Stimulated activated CD4-positive, alpha-beta T cell treated with anti-CD3 and anti-CD28 coated beads, TNF-alpha, amount 100 ng/mL, for 24 hours (primary cell): Measurements from ENCODE around the gene CSH1.
A peak's percentile ranks its signal among the peaks of the same experiment; 100 is the strongest.
"Not testable (repeated sequence)": the region's sequence is repeated elsewhere in the genome, so short reads cannot be mapped to it uniquely, and the experiment has no call there.

Experiments used
- DNase-seq, 3 experiments: peaks; one replicate each; pipeline ENCODE4 v3.0.0-alpha.2; 2020; ENCODE audit warnings: low read depth in 3 of 3

CSH1 gene

DNA sequence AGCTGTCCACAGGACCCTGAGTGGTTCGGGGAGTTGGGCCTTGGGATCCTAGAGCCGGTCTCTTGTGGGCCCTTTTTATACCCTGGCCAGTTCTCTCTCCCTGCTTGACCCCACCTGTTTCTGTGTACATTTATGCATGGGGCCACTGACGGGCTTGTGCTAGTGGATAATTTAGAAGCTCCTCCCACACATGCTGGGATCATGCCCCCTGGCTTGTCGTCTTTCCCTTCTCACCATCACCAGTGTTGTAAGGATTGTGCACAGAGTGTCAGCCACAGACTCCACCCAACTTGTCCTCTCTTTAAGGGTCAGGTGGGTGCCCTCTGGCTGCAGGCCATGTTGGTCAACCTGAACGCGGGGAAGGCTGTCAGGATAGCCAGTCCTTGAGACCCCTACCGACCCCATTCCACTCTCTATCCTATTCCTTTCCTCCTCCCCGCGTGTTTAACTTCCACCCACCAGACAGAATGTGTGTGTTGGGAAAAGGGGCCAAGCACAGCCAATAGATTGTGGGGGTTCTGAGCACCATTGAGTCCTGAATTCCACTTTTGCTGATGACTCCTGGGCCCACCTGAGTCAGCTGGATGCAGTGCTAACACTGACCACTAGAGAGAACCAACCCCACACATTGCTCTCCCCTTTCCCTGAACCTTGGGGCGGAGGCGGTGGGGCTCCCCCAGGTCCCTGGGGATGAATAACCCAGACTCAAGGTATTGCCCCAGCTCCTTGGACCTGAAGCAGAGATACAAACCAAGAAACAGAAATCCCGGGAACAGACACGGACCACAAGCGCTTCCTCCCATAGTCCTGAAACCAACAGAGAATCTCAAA is at the start of gene CSH1:
Gene CSH1, minus strand, starts transcription at position 51 of the 831 bp plus-strand sequence. CDS start 63 bp downstream, outside the sequence.
- DNase-seq, result not testable (repeated sequence)

DNA sequence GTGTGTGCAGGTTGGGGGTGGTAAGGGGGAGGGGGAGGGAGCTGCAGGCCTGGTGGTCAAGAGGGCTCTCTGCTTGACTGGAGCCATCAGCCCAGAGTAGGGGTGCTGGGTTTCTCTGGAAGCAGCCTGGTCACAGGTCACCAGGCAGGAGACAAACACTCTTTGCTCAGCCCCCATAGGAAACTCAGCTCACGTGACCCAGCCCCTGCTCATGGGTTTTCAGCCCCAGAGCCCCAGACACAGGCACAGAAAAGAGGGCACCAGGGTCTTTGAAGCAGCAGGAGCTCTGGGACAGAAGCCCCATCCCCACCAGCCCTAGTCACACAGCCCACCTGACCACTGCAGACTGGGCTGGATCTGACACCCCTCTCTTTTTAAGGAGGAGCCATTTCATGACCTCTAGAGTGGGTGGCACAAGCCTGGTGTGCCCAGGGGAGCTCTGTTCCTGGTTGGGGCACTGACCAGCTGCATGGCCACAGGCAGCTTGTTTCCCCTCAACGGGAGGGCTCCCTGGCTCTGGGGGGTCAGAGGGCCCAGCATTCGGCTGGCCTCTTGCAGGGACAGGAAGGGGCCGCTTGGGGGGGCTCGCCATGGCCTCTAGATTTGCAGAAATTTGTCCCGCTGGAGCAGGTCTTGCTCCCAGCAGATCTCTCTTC is 49.5 kb upstream of the CSH1 start:
- DNase-seq, result no peak

DNA sequence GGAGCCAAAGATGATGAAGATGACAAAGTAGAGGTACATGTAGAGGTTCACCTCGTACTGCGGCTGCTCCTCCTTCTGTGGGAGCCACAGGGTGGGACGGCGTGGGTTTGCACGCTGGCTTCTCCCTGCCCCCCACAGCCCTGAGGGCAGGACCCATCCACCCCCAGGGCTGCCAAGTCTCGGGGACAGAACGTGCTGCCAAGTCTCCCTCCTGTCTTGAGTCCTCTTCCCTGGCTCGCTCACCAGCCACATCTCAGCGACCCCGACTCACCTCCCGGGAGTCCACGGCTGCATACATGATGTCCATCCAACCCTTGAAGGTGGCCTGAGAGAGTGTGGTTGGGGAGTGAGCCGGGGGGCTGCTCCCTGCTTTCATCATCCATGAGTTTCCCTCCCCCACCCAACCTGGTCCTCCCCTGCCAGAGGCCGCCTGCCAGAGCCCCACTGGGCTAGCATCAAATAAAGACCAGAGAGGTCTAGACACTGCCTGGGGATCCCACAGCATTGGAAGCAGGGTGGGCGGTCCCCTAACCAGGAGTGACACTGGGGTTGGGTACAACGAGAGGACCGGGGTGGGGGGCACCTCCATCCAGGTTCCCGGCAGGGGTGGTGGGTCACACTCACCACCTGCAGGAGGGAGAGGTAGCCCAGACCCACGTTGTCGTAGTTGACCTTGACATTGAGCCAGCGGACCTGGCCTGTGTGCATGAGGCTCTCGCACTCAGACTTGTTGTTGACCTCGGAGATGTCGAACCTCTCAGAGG is 48.5 kb upstream of the CSH1 start:
- DNase-seq, result no peak

DNA sequence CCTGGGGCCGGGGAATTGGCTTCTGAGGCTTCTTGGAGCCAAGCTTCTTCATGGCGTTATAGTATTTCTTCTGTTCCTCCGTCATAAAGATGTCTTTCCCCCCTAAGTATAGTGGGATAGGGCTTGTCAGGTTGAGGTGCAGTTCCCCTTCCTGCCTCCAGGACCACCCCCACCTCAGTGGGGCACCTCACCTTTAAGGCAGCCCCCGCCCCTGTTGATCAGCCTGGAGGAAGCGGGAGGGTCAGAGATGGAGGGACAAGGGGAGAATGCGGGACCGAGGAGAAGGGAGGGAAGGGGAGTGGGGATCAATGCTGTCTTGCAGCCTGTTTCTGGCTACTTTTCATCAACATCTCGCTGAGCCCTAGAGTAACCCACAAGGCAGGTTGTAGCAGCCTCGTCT is 47.4 kb upstream of the CSH1 start:
- no peak for DNase-seq

DNA sequence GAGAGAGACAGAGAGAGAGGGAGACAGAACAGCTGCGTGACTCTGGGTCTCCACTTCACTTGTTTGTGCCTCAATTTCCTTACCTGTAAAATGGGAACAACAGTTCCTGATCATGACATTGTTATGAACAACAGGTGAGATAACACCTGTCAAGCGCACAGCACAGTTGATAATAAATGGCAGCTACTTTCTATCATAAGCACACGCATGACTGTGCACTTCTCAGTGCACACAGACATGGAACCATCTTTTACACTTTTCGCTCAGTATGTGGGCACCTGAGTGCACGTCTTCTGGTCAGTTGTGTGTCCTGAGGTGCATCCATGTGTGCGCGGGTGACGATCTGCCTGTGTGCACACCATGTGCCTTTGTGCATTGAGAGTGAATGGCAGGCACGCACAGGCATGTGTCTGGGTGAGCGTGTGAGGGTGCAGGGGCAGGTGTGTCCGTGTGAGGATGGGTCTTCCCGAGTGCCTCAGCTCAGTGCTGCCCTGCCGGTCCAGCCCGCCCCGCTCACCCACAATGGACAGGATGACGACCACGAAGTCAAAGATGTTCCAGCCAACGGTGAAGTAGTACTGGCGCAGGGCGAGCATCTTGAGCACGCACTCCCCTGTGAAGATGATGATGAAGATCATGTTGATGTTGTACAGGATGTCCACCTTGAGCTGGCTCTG is 46.1 kb upstream of the CSH1 start:
- DNase-seq, result no peak

DNA sequence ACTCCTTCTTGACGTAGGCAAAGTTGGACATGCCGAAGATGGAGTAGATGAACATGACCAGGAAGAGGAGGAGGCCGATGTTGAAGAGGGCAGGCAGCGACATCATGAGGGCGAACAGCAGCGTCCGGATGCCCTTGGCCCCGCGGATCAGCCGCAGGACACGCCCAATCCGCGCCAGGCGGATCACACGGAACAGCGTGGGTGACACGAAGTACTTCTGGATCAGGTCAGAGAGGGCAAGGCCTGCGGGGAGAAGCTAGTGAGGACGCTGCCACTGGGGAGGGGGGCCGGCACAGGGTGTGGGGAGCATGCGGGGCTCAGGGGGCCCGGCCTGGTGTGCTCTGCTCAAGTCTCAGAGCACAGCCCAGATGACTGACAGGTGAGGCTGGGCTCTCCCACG is 45.4 kb upstream of the CSH1 start:
- DNase-seq, result no peak

DNA sequence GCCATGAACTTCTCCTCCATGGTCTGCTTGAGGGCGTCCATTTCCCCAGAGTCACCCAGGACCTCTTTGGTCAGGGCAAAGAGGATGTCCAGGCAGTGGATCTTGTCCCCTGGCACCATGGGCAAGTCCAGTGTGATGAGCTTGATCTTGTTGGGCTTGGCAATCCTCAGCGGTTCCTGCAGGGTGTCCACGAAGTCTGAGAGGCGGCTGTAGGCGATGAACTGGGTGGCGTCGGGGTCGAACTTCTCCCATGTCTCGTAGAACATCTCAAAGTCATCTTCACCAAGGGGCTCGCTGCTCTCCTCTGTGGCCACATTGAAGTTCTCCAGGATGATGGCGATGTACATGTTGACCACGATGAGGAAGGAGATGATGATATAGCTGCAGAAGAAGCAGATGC is 44.8 kb upstream of the CSH1 start:
- no peak for DNase-seq

DNA sequence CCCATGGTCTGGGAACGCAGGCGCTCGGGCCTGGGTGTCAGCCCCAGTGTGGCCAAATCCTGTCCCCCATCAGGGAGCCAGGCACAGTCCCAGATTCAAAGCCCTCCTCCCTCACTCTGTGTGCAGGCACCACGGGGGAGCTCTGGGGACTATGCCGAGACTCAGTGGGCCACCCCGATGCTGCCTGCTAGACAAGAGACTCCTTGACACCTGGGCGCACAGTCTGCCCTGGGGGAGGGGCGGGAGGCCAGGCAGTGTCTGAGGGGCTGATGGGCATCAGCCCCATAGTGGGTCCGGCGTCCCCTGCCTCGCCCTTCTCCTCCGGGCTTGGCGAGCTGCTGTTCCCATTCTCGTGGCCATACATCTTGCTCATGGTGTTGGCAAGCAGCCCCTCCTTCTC is 44.2 kb upstream of the CSH1 start:
- DNase-seq, result no peak

DNA sequence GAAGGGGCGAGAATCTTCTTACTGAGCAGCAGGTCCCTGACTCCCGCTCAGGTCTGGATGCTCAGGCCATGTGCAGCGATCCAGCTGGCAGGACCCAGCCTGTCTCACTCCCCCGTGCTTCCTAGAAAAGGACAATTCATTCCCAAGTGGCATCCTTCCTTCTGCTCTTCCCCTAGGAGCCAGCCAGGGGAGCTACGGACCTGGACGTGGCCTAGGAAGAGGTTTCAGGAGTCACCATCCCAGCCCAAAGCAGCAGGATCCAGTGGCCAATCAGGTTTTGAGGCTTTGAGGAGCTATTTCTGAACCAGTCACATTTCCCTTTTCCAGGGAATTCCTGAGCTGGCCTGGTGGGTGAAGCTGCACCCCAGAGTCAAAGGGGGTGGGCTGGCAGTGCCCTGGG is 43.5 kb upstream of the CSH1 start:
- no peak for DNase-seq

DNA sequence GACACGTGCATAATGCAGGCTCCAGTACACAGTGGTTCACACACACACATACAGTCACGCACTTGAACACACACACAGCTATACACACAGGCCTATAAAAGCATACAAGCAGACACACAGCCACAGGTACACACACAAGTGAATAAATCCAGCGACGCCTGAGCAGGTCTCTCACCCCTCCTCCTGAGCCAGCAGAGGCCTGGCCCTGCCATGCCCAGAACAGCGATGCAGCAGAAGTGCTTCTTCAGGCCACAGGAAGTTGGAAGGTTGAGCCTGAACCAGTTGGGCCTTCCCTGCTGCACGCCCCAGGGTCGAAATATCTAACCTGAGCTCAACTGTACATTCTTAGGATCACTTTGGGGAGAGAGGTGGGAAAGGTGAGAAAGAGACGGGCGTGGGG is 43.0 kb upstream of the CSH1 start:
- no peak for DNase-seq

DNA sequence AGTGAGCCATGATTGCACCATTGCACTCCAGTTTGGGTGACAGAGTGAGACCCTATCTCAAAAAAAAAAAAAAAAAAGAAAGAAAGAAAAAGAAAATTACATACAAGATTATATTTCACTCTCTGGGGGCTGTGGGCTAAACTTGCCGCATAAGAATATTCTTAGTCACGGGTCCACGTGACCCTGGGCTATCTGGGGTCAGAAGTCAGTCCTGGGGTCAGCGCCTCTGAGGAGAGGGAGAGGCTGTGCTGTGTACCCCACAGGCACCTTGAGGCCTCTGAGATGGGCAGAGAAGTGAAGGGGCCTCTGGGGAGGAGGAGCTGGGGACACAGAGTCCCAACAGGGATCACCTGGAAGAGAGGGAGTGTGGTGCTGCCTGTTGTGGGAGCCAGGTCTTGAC is 41.5 kb upstream of the CSH1 start:
- DNase-seq, result no peak

DNA sequence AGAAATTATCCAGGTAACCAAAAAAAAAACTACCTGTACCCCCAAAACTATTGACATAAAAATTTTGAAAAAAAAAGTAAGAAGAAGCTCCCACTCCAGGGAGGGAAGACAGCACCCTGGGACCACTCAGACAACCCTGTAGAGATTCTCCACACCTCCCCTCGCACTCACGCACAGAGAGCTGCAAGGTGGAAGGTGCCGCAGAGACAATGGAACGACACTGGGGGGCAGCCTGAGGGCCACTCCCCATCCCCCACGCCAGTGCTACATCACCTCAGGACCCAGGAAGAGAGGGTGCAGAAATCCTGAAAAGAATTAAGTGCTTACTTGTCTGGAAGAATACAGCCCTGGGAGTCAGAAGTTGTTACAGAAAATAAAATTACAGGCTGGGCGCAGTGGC is 40.9 kb upstream of the CSH1 start:
- no peak for DNase-seq

DNA sequence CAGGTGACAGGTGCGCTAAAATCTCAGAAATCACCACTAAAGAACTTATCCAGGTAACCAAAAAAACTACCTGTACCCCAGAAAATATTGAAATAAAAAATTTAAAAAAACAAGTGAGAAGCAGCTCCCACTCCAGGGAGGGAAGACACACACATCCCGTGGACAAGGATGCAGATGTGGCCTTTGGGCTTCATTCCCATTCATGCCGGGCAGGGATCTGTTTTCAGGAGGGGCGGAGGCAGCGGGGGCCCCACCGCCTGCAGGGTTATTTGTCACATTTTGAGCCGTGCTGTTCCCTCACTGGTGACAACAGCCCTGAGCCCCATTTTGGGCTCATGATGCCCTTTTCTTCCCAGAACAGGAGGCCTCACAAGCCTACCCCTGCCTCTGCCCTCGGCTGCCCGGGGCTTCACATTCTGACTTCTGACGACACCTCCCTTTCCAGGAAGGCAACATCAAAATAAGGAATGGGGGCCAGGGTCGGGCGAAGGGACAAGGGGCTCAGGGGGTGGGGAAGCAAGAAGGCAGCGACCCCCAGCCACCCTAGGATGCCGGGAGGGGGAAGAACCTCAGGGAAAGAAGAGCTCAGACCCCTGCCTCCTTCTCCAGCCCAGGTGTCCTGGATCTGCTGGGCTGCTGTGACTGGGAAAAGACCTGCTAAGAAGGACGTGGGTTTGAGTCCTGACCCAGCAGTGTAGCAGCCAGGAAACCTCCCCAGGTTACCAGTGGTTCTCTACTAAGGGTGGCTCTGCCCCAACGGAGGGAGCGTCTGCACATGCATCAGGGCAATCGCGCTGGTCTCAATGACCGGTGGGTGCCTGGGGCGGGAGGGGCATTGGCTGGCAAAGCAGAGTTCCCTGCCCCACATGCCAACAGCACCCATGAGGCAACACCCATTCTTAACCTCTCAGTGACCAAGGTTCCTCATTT is 38.1 kb upstream of the CSH1 start:
- DNase-seq, result no peak

DNA sequence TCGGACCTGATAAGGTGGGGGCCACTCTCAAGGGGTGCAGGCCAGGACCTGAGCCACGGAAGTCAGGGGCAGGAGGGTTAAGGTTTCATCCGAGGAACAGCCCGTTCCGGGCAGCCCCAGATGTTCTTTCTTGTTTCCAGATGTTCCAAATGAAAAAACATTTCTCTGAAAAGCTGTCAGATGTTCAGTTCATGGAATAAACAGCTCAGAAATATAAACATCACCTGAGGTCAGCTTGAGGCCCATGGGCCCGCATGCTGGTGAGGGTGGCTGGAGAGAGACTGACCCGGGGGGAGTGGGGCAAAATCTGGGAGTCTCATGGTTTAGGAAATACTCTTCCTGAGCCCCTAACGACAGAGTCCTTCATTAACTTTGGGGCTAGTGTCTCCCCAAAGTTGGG is 37.2 kb upstream of the CSH1 start:
- DNase-seq, result no peak

DNA sequence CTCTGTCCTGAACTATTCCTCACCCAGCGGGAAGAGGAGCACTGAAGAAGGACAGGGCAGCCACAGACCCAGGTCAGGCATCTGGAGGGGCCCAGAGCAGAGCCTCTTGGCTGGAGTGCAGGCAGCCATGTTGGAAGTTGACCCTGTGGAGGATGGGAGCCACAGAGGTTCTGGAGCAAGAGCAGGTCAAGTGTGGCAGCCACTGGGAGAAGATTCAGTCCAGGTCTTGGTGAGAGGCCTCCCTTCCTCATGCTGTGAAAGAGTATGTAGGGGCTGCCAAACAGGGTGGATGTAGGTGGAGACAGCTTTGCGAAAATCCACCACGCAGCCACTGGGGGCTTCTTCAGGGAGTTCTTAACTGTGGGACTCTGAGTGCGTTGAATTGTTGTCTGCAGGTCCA is 36.3 kb upstream of the CSH1 start:
- DNase-seq, result no peak

DNA sequence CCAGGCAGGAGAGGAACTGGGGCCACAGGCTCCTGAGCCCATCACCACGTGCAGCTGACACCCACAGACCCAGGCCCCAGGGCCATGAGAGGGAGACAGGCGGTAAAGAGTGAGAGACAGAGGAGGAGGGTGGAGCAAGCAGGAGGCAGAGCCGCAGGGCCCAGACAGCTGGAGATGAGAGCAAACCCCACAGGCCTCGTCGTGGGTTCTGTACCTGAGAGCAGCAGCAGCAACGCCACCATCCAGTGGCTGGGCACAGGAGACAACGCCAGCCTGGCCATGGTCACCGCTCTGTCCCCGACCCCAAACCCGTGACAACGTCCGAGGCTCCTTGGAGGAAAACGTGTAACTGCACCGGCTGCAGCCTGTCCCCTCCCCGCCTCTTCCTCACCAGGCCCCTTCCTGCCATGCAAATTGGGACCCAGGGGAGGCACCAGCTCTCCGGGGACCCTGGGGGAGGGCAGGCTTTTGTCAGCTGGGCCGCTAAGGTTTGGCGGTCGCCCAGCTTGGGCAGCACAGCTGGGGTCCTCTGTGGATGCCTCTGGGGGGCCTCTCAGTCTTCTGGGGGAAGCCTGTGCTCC is 35.7 kb upstream of the CSH1 start, which contains the start of gene CD79B:
Gene CD79B, minus strand, starts transcription at position 351 of the 581 bp plus-strand sequence. Its CDS starts 70 bp downstream, at position 281.
- peak in 2 of 3 experiments; percentile 12 to 56 for DNase-seq

DNA sequence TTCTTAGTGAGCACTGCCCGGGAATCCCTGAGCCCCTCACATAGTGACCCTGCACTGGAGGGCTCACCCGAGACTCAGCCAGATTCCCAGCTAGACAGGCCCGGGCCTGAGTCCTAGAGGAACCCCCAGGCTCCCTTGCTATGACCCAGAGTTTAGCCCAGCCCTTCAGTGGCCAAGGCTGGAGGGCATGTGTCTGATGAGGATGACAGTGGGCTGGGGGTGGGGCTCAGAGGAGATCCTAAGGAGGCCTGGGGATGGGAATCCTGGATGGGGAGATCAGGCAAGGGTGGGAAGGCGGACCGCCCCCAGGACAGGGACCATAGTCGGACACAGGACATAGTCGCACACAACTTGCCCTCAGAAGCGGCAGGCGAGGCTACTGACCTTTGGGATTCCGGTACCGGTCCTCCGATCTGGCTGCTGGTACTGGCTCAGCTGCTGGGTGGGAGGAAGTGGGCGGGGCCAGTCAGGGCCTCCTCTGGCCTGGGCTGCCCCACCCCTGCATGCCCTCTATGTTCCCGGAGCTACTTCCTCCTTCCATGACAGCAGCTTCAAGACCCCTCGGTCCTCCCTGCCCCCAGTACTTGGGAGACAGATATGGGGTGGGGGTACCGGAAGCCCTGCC is 34.7 kb upstream of the CSH1 start:
- peak in 2 of 3 experiments; percentile 22 to 65 for DNase-seq

DNA sequence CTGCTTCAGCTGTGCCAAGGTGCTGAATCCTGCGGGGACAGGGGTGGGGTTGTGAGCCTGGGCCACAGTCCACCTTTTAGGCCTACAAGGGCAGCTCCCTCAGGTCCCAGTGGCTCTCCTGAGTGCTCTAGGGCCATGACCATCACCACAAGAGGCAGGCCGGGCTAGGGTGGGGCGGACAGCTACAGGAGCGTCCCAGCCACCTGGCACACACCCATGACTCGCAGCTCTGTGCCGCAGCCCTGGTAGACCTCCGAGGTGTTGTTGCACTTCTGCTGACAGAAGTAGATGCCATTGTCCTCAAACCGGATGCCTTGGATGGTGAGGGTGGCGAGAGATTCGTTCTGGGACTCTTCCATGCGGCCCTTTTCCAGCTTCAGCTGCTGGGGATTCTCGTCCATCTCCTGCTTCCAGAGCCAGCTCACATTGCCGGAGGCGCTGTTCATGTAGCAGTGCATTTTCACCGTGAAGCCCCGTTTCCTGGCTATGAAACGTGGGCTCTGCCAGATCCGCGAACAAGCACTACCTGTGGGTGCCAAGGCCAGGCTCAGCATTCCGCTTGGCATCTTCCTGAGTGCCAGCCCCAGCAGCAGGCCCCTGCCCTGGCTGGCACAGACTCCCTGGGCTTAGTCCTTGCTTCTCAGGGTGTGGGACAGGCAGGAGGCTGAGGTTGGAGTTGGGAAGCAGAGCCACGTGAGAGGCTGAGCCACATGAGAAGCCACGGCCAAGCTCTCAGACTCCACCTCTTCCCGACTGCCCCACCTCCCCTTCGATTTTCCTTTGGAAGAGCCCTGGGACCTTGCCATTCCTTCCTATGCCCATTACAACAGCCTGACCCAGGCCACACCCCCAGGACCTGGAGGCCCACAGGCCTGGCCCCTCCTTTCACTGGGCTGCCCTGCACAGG is 33.7 kb upstream of the CSH1 start:
- DNase-seq, result no peak
